Adrenal gland (tissue), 12 donors: Measurements from ENCODE around the gene BMERB1. TPM values are rescaled to one million over a fixed set of nuclear protein-coding genes. Genes with fewer than 3 reads are reported as not detected.

ENCODE experiments used
- DNase-seq, 7 donors: peaks; one replicate each; pipeline ENCODE4 v3.0.0-alpha.2; 2019 to 2020
- H3K27ac ChIP-seq, 5 donors: fragments of 200-600 bp; sonication (generic) in 4 of 5; 1 replicate in 3 of 5; 2 replicates in 2 of 5; pipeline versions ENCODE4 v1.5.1 to v1.8.0; 2016 to 2020; ENCODE audit warnings: mild to moderate bottlenecking in 1 of 5
- H3K27me3 ChIP-seq: fragments of 200-600 bp; 2 replicates; pipeline ENCODE4 v1.8.0; 2021
- H3K36me3 ChIP-seq, 2 donors: fragments of 200-600 bp; replicated peaks in 1 of 2; 1 replicate in 1 of 2; 2 replicates in 1 of 2; pipeline versions ENCODE4 v1.5.1 to v1.8.0; 2018 to 2022
- H3K4me1 ChIP-seq, 2 donors: fragments of 200-600 bp; replicated peaks in 1 of 2; 1 replicate in 1 of 2; 2 replicates in 1 of 2; pipeline versions ENCODE4 v1.5.1 to v1.8.0; 2018 to 2021
- H3K4me3 ChIP-seq, 4 donors: fragments of 200-600 bp; sonication (generic) in 3 of 4; one replicate each; pipeline ENCODE4 v1.5.1; 2016 to 2018
- H3K9me3 ChIP-seq, 3 donors: fragments of 200-600 bp; sonication (generic) in 1 of 3; replicated peaks in 1 of 3; 1 replicate in 2 of 3; 2 replicates in 1 of 3; pipeline versions ENCODE4 v1.5.1 to v1.8.0; 2016 to 2021
- CTCF ChIP-seq, 6 experiments: fragments of 450-650 bp in 4 of 6; fragments of 200-600 bp in 2 of 6; sonication (generic) in 1 of 6; IDR thresholded peaks; 1 replicate in 5 of 6; 2 replicates in 1 of 6; pipeline versions ENCODE4 v1.5.1 to v1.8.0; 2016 to 2021; ENCODE audit warnings: antibody characterized with exemption in 6 of 6, mild to moderate bottlenecking in 2 of 6, moderate library complexity in 1 of 6
- POLR2A ChIP-seq, 2 donors: fragments of 450-650 bp; IDR thresholded peaks; one replicate each; pipeline ENCODE4 v1.6.1; 2017; ENCODE audit warnings: antibody characterized with exemption in 2 of 2, mild to moderate bottlenecking in 2 of 2, moderate library complexity in 1 of 2
- WGBS, 4 donors: extraction: QIAGEN DNeasy Blood & Tissue Kit in 2 of 4; methylation state at CpG; one replicate each; pipeline versions ENCODE4 v1.1.5 to v1.1.7; 2013 to 2017; 5-methylcytosine and 5-hydroxymethylcytosine counted together
- intact Hi-C, 2 donors: fragments of 100-400 bp; cut with DNase I; formaldehyde crosslinking; loops; one replicate each; pipeline versions ENCODE4 v1.14.1 to v1.15.0; 2022 to 2023
- polyA plus RNA-seq, 3 donors: library from polyadenylated mRNA; stranded (reverse); fragments of 200-250 nt in 2 of 3; fragments of 350-450 nt in 1 of 3; fragmentation: Illumina TruSeq in 1 of 3; extraction: RNeasy Lipid Tissue Mini Kit (QIAGEN cat#74804) in 1 of 3; gene quantifications; one replicate each; pipeline ENCODE4 v1.2.3, GENCODE V29; 2013 to 2014
- total RNA-seq, 9 donors: library from RNA; depleted of rRNA in 4 of 9; stranded (reverse); fragments of >200 nt in 4 of 9; fragments of 120-200 nt in 1 of 9; fragmentation: NEBNext Ultra II Directional in 1 of 9; extraction: Animal tissue kit (Norgen Biotek cat#: 25700) in 1 of 9; gene quantifications; one replicate each; pipeline versions ENCODE4 v1.1.0 to v1.2.4, GENCODE V29; 2013 to 2023
- donor health status: healthy with polysubstance abuse.
- donor health status: Bipolar disorder and iron deficiency.
- donor health status: DM: yes; HTN: yes; CAD: no.
- donor health status: DM: no; HTN: no; CAD: no.
- donor health status: DM: no; HTN: no; CAD: no.
- donor health status: DM: yes; HTN: yes; CAD: no.

BMERB1 gene
- total and polyA plus RNA-seq, 12 donors = 9.8 to 56.0 (median 18.7) TPM

GRCh38 chr16:15587152-15587825, 152.9 kb downstream of the BMERB1 start:
- WGBS, 4 donors = 93 to 97% (median 96%) methylated on average over 9 to 17 of the region's 17 CpGs
- intact Hi-C loops = no loop called here
- Histone ChIP-seq H3K36me3 (no peaks in the 10 kb centered on the region), H3K9me3 (no peaks in the 10 kb centered on the region), H3K27me3 (no peaks in the 10 kb centered on the region), H3K27ac (no peak overlapping the region), H3K4me3 (no peak overlapping the region), H3K4me1 (peaks cover 0 to 13% of the 10 kb centered on the region in 2 donors)
- no peak for DNase-seq
- TF ChIP-seq CTCF (IDR thresholded peaks at IDR 0.05) (no peak), POLR2A (IDR thresholded peaks at IDR 0.05) (no peak)

GRCh38 chr16:15592324-15592723, 157.9 kb downstream of the BMERB1 start:
- no peak for DNase-seq
- Histone ChIP-seq H3K36me3 (peaks cover 0 to 20% of the 10 kb centered on the region in 2 donors), H3K27me3 (no peaks in the 10 kb centered on the region), H3K9me3 (no peaks in the 10 kb centered on the region), H3K27ac (no peak overlapping the region), H3K4me3 (no peak overlapping the region), H3K4me1 (peaks cover 0 to 13% of the 10 kb centered on the region in 2 donors)
- intact Hi-C loops = no loop called here
- TF ChIP-seq CTCF (IDR thresholded peaks at IDR 0.05) (no peak), POLR2A (IDR thresholded peaks at IDR 0.05) (no peak)
- 82 to 89% (median 88%) methylated on average over 8 to 9 of the region's 9 CpGs for WGBS, 4 donors

GRCh38 chr16:15593235-15593634, 158.8 kb downstream of the BMERB1 start:
- no peak for TF ChIP-seq CTCF (IDR thresholded peaks at IDR 0.05)
- TF ChIP-seq POLR2A (IDR thresholded peaks at IDR 0.05) = no peak
- Histone ChIP-seq H3K36me3 (peaks cover 0 to 29% of the 10 kb centered on the region in 2 donors), H3K27ac (no peak overlapping the region), H3K4me3 (no peak overlapping the region), H3K9me3 (no peaks in the 10 kb centered on the region), H3K4me1 (peaks cover 0 to 13% of the 10 kb centered on the region in 2 donors), H3K27me3 (no peaks in the 10 kb centered on the region)
- DNase-seq = peak in 1 of 7 donors; percentile 18
- WGBS, 4 donors = 83 to 96% (median 88%) methylated on average over 7 to 9 of the region's 9 CpGs
- intact Hi-C loops = no loop called here

GRCh38 chr16:15594711-15595320, 160.4 kb downstream of the BMERB1 start:
- H3K27ac ChIP-seq = no peak overlapping the region
- H3K36me3 ChIP-seq = peaks cover 0 to 45% of the 10 kb centered on the region in 2 donors
- no peak for DNase-seq
- H3K4me1 ChIP-seq = peaks cover 0 to 14% of the 10 kb centered on the region in 2 donors
- TF ChIP-seq CTCF (IDR thresholded peaks at IDR 0.05) (no peak), POLR2A (IDR thresholded peaks at IDR 0.05) (no peak)
- intact Hi-C loops = no loop called here
- no peak overlapping the region for H3K4me3 ChIP-seq
- H3K9me3 ChIP-seq = no peaks in the 10 kb centered on the region
- H3K27me3 ChIP-seq = no peaks in the 10 kb centered on the region
- WGBS, 4 donors = 87 to 94% (median 89%) methylated on average over 6 of the region's 6 CpGs
